Neural crest cell (in vitro differentiated cells): Measurements from ENCODE around the gene DOK6. TPM values are rescaled to one million over a fixed set of nuclear protein-coding genes. Genes with fewer than 3 reads are reported as not detected.

Experiments used
- DNase-seq: peaks from one replicate; pipeline ENCODE4 v3.0.0; 2021; ENCODE audit warnings: low read depth, mixed read lengths, low spot score
- H3K27ac Mint-ChIP-seq: one replicate; pipeline ENCODE4 v1.8.0; 2021; ENCODE audit warnings: mild to moderate bottlenecking, mixed read lengths; ENCODE audit not compliant: unreplicated experiment
- H3K27me3 Mint-ChIP-seq: 2 replicates; pipeline ENCODE4 v1.8.0; 2021; ENCODE audit warnings: low read depth, mild to moderate bottlenecking, mixed read lengths
- H3K36me3 Mint-ChIP-seq: 2 replicates; pipeline ENCODE4 v1.8.0; 2021; ENCODE audit warnings: low read depth, mild to moderate bottlenecking, mixed read lengths
- H3K4me1 Mint-ChIP-seq: 2 replicates; pipeline ENCODE4 v1.8.0; 2021; ENCODE audit warnings: mixed read lengths
- H3K4me3 Mint-ChIP-seq: one replicate; pipeline ENCODE4 v1.8.0; 2021; ENCODE audit warnings: mild to moderate bottlenecking, mixed read lengths
- H3K9me3 Mint-ChIP-seq: 2 replicates; pipeline ENCODE4 v1.8.0; 2021; ENCODE audit warnings: mixed read lengths
- total RNA-seq: library from RNA; stranded (reverse); gene quantifications from 2 replicates; pipeline ENCODE4 v1.2.1, GENCODE V29; 2021
- TF ChIP-seq, protein P1 (sequence below): fragments of 200-600 bp; sonication (generic); conservative IDR thresholded peaks from 2 replicates; pipeline ENCODE4 v1.5.0; 2021; ENCODE audit warnings: antibody characterized with exemption, mild to moderate bottlenecking

DOK6 gene
- total RNA-seq, 1 donor from 2014 or later = 3.6 TPM

DNA sequence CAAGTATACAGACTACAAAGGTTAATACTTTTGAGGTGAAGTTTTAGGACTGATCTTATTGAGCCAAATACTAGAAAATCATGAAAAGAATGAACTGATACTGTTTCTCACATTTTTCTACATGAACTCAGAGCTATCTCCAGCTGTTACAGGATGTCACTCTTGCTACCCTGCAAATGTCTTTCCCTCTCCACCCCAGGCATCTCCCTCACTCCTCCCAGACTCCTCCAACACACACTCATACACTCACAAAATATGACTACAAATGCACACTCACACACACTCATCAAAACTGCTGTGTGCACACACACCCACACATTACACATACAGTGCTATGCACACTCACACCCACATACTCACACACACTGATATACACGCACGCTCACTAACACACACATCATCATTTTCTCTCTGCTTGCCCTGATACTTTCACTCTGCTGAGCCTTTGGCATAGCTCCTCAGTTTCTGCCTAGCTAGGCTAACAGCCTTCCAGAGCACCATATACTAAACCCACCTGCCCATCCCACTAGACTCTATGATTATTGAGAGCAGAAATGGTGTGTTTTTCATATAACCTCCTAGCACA is 273.7 kb downstream of the DOK6 start:
- H3K36me3 Mint-ChIP-seq = no peaks in the 10 kb centered on the region
- H3K27me3 Mint-ChIP-seq = no peaks in the 10 kb centered on the region
- peaks cover 11% of the 10 kb centered on the region for H3K4me1 Mint-ChIP-seq
- no peak overlapping the region for H3K4me3 Mint-ChIP-seq
- TF ChIP-seq, protein P1, sequence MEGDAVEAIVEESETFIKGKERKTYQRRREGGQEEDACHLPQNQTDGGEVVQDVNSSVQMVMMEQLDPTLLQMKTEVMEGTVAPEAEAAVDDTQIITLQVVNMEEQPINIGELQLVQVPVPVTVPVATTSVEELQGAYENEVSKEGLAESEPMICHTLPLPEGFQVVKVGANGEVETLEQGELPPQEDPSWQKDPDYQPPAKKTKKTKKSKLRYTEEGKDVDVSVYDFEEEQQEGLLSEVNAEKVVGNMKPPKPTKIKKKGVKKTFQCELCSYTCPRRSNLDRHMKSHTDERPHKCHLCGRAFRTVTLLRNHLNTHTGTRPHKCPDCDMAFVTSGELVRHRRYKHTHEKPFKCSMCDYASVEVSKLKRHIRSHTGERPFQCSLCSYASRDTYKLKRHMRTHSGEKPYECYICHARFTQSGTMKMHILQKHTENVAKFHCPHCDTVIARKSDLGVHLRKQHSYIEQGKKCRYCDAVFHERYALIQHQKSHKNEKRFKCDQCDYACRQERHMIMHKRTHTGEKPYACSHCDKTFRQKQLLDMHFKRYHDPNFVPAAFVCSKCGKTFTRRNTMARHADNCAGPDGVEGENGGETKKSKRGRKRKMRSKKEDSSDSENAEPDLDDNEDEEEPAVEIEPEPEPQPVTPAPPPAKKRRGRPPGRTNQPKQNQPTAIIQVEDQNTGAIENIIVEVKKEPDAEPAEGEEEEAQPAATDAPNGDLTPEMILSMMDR = no peak
- DNase-seq = no peak
- no peak overlapping the region for H3K27ac Mint-ChIP-seq
- H3K9me3 Mint-ChIP-seq = peaks cover 4% of the 10 kb centered on the region

DNA sequence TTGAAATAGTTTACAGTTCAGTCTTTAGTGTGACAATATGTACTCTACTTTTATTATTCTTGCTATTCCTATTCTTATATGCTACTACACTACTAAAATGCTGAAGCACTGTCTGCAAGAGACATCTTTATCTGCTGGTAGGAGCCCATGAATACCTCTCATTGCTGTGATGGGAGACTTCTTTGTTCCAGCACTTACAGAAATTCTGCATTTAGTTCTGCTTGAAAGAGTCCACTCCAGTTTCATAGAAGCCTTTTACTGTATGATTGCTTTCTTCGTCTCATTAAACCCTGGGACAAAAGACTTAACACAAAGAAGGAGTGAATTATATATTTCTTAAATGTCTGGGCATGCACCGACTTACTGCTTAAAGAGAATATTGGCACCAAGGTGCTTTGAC is 274.3 kb downstream of the DOK6 start:
- Mint-ChIP-seq H3K4me1 (peaks cover 11% of the 10 kb centered on the region), H3K27me3 (no peaks in the 10 kb centered on the region), H3K27ac (no peak overlapping the region), H3K36me3 (no peaks in the 10 kb centered on the region), H3K9me3 (peaks cover 4% of the 10 kb centered on the region), H3K4me3 (no peak overlapping the region)
- TF ChIP-seq, protein P1 = no peak
- DNase-seq = no peak

DNA sequence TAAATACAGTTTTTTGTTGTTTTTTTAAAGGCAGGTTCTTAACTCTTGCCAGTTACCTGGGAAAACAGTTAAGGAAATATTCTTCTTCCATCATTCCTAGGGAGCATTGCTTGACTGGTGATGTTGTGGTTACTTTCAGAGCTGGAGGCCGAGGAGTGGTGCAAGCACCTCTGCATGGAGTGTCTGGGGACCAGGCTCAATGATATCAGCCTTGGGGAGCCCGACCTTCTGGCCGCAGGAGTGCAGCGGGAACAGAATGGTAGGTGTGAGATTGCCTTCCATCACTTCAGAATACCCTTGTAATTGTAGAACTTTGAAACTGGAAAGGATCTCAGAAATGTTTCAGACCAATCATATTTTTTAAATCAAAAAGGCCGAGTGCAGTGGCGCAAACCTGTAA is 276.9 kb downstream of the DOK6 start:
- no peaks in the 10 kb centered on the region for H3K9me3 Mint-ChIP-seq

DNA sequence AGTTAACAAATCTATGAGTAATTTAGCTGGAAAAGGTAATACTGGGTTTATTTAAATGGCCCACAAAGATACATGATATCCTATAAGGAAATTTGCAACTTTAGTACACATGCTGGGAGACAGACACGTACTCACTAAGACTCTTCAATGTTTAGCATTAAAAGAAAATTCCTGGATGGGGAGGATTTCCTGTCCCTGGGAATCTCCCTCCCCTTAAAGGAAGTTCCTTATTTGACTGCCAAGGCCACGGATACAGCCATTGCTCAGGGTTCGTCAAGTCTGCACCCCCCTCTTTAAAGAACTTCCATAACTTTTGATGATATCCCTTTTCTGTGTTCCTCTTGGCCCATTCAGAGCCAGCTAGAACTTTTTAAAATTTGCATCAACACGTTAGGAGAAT is 279.4 kb downstream of the DOK6 start:
- no peaks in the 10 kb centered on the region for H3K27me3 Mint-ChIP-seq
- H3K9me3 Mint-ChIP-seq = no peaks in the 10 kb centered on the region
- H3K4me3 Mint-ChIP-seq = no peak overlapping the region

More for the DNA sequence above, 276.9 kb downstream of the DOK6 start:
- no peak overlapping the region for H3K4me3 Mint-ChIP-seq
- H3K36me3 Mint-ChIP-seq = no peaks in the 10 kb centered on the region
- TF ChIP-seq, protein P1 = no peak
- H3K27ac Mint-ChIP-seq = no peak overlapping the region
- no peak for DNase-seq
- H3K4me1 Mint-ChIP-seq = peaks cover 11% of the 10 kb centered on the region
- H3K27me3 Mint-ChIP-seq = no peaks in the 10 kb centered on the region

DNA sequence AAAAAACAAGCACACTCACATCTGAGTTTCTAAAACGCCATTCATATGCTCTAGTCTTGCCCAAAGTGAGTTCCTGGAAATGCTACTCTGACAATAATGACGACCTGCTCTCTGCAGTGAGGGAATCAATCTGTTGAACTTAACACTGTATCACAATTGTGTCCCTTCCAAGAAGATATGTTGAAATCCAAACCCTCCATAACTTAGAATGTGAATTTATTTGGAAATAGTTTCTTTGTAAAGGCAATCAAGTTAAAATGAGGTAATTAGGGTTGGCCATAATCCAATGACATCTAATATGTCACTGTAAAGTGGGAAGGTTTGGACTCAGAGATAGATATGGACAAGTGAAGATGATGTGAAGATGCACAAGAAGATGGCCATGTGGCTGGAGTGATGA is 282.5 kb downstream of the DOK6 start:
- H3K4me3 Mint-ChIP-seq = no peak overlapping the region
- no peak for DNase-seq
- no peaks in the 10 kb centered on the region for H3K9me3 Mint-ChIP-seq
- no peaks in the 10 kb centered on the region for H3K27me3 Mint-ChIP-seq
- H3K36me3 Mint-ChIP-seq = no peaks in the 10 kb centered on the region
- H3K4me1 Mint-ChIP-seq = no peaks in the 10 kb centered on the region
- TF ChIP-seq, protein P1 = no peak
- H3K27ac Mint-ChIP-seq = no peak overlapping the region

More for the DNA sequence above, 279.4 kb downstream of the DOK6 start:
- TF ChIP-seq, protein P1 = no peak
- H3K4me1 Mint-ChIP-seq = peaks cover 2% of the 10 kb centered on the region
- no peak overlapping the region for H3K27ac Mint-ChIP-seq
- no peaks in the 10 kb centered on the region for H3K36me3 Mint-ChIP-seq
- no peak for DNase-seq
